D721Med (cell line): ENCODE measurements around the gene SLC12A8.

Source experiments
- DNase-seq: peaks from one replicate; pipeline ENCODE4 v3.0.0; 2011; ENCODE audit warnings: low spot score; ENCODE audit not compliant: insufficient read length
- FAIRE-seq: peaks from 2 replicates; lab custom pipeline; 2011; peaks lifted over from hg19 to GRCh38; lab: Jason Lieb, UNC
- CTCF ChIP-seq: IDR thresholded peaks from 2 replicates; pipeline ENCODE4 v1.5.1; 2012; ENCODE audit warnings: mild to moderate bottlenecking, control low read depth; ENCODE audit not compliant: insufficient read depth; ENCODE audit errors: missing control alignments

SLC12A8 gene

GRCh38 chr3:125112981-125113380 is 99.6 kb downstream of the SLC12A8 start:
- FAIRE-seq (no peak), DNase-seq (no peak)
- TF ChIP-seq CTCF: no peak

- DNase-seq (no peak), FAIRE-seq (no peak)
- no peak for TF ChIP-seq CTCF
These were observed 101.6 kb downstream of the SLC12A8 start for GRCh38 chr3:125110876-125111480.

GRCh38 chr3:125110016-125110875 is 102.3 kb downstream of the SLC12A8 start:
- TF ChIP-seq CTCF: no peak
- DNase-seq: no peak
- no peak for FAIRE-seq

GRCh38 chr3:125109536-125109925 is 103.0 kb downstream of the SLC12A8 start:
- DNase-seq: no peak
- FAIRE-seq: no peak
- no peak for TF ChIP-seq CTCF

- TF ChIP-seq CTCF: no peak
- DNase-seq (no peak), FAIRE-seq (no peak)
These were observed 103.6 kb downstream of the SLC12A8 start for GRCh38 chr3:125108833-125109535.

GRCh38 chr3:125107861-125108567 is 104.5 kb downstream of the SLC12A8 start:
- FAIRE-seq: no peak
- no peak for TF ChIP-seq CTCF
- DNase-seq: no peak
